Bronchial epithelial cell (primary cell): ENCODE measurements around the gene IQGAP1. TPM values are rescaled to one million over a fixed set of nuclear protein-coding genes. Genes with fewer than 3 reads are reported as not detected.

Experiments used
- DNase-seq: peaks from one replicate; pipeline ENCODE4 v3.0.0-alpha.2; 2010; ENCODE audit warnings: low read depth
- FAIRE-seq: peaks from 2 replicates; lab custom pipeline; 2011; peaks lifted over from hg19 to GRCh38; lab: Jason Lieb, UNC
- H3K27me3 ChIP-seq: 2 replicates; pipeline ENCODE4 v1.5.1; 2011; ENCODE audit warnings: low read length; ENCODE audit not compliant: control insufficient read depth, insufficient read depth
- H3K36me3 ChIP-seq: 2 replicates; pipeline ENCODE4 v1.5.1; 2011; ENCODE audit warnings: low read length; ENCODE audit not compliant: control insufficient read depth, insufficient read depth
- H3K4me3 ChIP-seq: 2 replicates; pipeline ENCODE4 v1.5.1; 2011; ENCODE audit warnings: mild to moderate bottlenecking, low read depth, low read length, control low read depth
- CTCF ChIP-seq: IDR thresholded peaks from 2 replicates; pipeline ENCODE4 v1.5.1; 2011; ENCODE audit warnings: mild to moderate bottlenecking, moderate library complexity, low read length, control low read depth, inconsistent platforms; ENCODE audit not compliant: insufficient read depth, severe bottlenecking
- total RNA-seq: library from RNA; depleted of rRNA; stranded (reverse); fragments of >200 nt; gene quantifications from 2 replicates; pipeline ENCODE4 v1.2.1, GENCODE V29; 2014

Gene IQGAP1
- total RNA-seq, 1 donor from 2014 or later = 163 TPM

GRCh38 chr15:90389513-90389912 lies 1.5 kb downstream of the IQGAP1 start:
- FAIRE-seq = no peak
- TF ChIP-seq CTCF = no peak
- peaks cover 2% of the 10 kb centered on the region for H3K36me3 ChIP-seq
- peak overlapping the region; percentile 92 for H3K4me3 ChIP-seq
- no peaks in the 10 kb centered on the region for H3K27me3 ChIP-seq
- no peak for DNase-seq

GRCh38 chr15:90393040-90393439 lies 5.0 kb downstream of the IQGAP1 start:
- peaks cover 2% of the 10 kb centered on the region for H3K36me3 ChIP-seq
- no peak overlapping the region for H3K4me3 ChIP-seq
- no peak for TF ChIP-seq CTCF
- DNase-seq = no peak
- no peaks in the 10 kb centered on the region for H3K27me3 ChIP-seq
- no peak for FAIRE-seq

DNA sequence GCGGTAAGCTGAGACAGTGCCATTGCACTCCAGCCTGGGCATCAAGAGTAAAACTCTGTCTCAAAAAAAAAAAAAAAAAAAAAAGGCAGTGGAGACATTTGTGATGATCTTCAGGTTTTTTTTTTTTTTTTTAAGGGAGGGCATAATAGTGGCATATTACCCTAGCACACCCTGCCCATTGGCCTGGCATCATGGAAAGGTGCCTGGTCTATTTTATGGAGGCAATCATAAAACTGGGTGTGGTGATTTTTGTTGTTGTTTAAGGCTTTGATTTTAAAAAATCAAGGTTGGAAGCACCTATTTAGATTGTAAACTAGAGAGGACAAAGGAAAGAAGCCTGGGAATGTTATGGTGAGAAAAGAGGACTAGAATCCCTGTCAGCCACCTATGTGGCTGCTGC lies 6.0 kb downstream of the IQGAP1 start:
- no peak for DNase-seq
- no peak for TF ChIP-seq CTCF
- Histone ChIP-seq H3K27me3 (no peaks in the 10 kb centered on the region), H3K4me3 (no peak overlapping the region), H3K36me3 (peaks cover 2% of the 10 kb centered on the region)
- no peak for FAIRE-seq

- no peak overlapping the region for H3K4me3 ChIP-seq
- no peak for TF ChIP-seq CTCF
- H3K36me3 ChIP-seq = peaks cover 2% of the 10 kb centered on the region
- no peaks in the 10 kb centered on the region for H3K27me3 ChIP-seq
- no peak for FAIRE-seq
- no peak for DNase-seq
Measured at GRCh38 chr15:90394748-90395442, 6.9 kb downstream of the IQGAP1 start.

GRCh38 chr15:90396321-90396720 lies 8.3 kb downstream of the IQGAP1 start:
- DNase-seq (no peak), FAIRE-seq (no peak)
- no peaks in the 10 kb centered on the region for H3K27me3 ChIP-seq
- TF ChIP-seq CTCF = no peak
- H3K4me3 ChIP-seq = no peak overlapping the region
- peaks cover 2% of the 10 kb centered on the region for H3K36me3 ChIP-seq

DNA sequence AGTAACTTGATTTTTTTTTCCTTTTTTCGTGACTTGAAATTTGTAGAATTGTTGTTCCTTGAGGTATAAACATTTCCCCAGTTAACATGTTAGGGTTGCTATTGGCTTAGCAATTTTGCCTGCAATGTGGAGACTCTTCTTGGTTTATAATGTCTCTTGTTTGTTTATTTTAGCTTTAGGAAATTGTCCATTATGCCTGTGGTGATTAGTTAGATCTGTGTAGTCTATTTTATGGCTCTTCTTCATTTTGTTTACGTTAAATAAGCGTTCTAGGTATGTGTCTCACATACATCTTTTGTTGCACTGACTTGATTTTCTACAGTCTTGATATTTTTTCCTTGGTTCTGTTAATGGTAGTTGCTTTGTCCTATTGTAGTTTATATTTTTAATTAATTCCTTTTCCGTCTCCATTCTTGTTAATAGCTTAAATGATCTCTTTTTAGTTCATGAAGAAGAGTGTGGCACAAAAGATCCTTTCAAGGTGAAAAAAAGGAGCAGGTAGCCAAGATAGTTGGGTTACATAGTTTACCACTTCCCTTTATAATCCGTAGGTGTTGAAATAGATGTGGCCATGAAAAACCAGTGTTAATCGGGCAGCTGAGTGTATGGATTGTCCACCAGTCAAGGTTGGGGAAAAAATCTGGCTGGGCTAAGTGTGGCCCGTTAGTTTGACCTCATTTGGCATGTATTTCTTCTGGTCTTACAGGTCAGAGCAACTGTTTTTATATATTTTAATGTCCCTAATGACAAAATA lies 12.1 kb downstream of the IQGAP1 start:
- no peak for TF ChIP-seq CTCF
- Histone ChIP-seq H3K27me3 (no peaks in the 10 kb centered on the region), H3K36me3 (no peaks in the 10 kb centered on the region), H3K4me3 (no peak overlapping the region)
- FAIRE-seq = no peak
- peak; percentile 52 for DNase-seq
